ENCODE measurements around the gene SDHC. TPM values are rescaled to one million over a fixed set of nuclear protein-coding genes. Genes with fewer than 3 reads are reported as not detected.
A peak's percentile ranks its signal among the peaks of the same experiment; 100 is the strongest.

SDHC gene
- total and polyA plus RNA-seq, 2 of the 8 experiments (the other 6 are each of a cell fraction or from before 2014, with no cell fraction given) = 224 to 305 TPM

- no peak within 1 kb of the TSS for H2AK5ac ChIP-seq (ENCODE audit: low read depth, low read length)
- H3K23me2 ChIP-seq (ENCODE audit: low read depth, low read length) = no peaks in the 10 kb centered on the region
- H4K8ac ChIP-seq (ENCODE audit: extremely low read depth, insufficient read depth, low read length) = no peak within 1 kb of the TSS
- DNase-seq (ENCODE audit: low read depth in 1 of 2, low spot score in 2 of 2) = no peak
- H3K4me3 ChIP-seq (ENCODE audit: extremely low read depth in 1 of 4, insufficient read depth in 2 of 4, low read depth in 3 of 4, low read length in 4 of 4) = no peak within 1 kb of the TSS
- H2BK12ac ChIP-seq (ENCODE audit: low read depth, low read length) = no peak within 1 kb of the TSS
- 49% methylated on average over 6 of the region's 6 CpGs; no CpG with 5 or more reads in 1 of the 2 experiments for WGBS, 2 experiments (ENCODE audit: extremely low coverage in 1 of 2, insufficient coverage in 1 of 2, insufficient read length in 1 of 2, insufficient replicate concordance in 2 of 2, low coverage in 1 of 2, low lambda C conversion rate in 2 of 2, missing lambda C conversion rate in 1 of 2)
- no peak within 1 kb of the TSS for H3K23ac ChIP-seq (ENCODE audit: insufficient read length)
- H3K9me3 ChIP-seq (ENCODE audit: insufficient read depth in 2 of 2, low read depth in 1 of 2, low read length in 1 of 2) = no peaks in the 10 kb centered on the region
- no peak within 1 kb of the TSS for H3K4ac ChIP-seq (replicated peaks; ENCODE audit: insufficient read length, low read depth, low read length)
- H2AFZ ChIP-seq (ENCODE audit: low read length) = no peak within 1 kb of the TSS
- no peak within 1 kb of the TSS for H2BK20ac ChIP-seq (ENCODE audit: low read length)
- no peaks in the 10 kb centered on the region for H3K79me1 ChIP-seq (ENCODE audit: low read depth, low read length)
- no peak within 1 kb of the TSS; a peak in 1 of 4 replicates for H3K4me2 ChIP-seq (ENCODE audit: insufficient read depth in 1 of 2, low read depth in 2 of 2, low read length in 2 of 2)
- peak within 1 kb of the TSS; percentile 68 for H3K27ac ChIP-seq (ENCODE audit: low read depth, low read length)
- no peak within 1 kb of the TSS for H2BK5ac ChIP-seq (ENCODE audit: low read depth, low read length)
- no peak within 1 kb of the TSS for H2BK15ac ChIP-seq (ENCODE audit: low read length)
- H3K14ac ChIP-seq (ENCODE audit: insufficient read length) = no peak within 1 kb of the TSS
- H2BK120ac ChIP-seq (replicated peaks; ENCODE audit: low read depth, low read length) = no peak within 1 kb of the TSS
- ChIA-PET CTCF (ENCODE audit: partially characterized antibody) (interaction anchor here (0.8 to 7.2 kb wide), 13 partner anchors 11 to 187 kb away, joined by 3 to 41 read pairs (median 4); no protein-coding TSS in a partner anchor), POLR2A (ENCODE audit: partially characterized antibody) (interaction anchor here (0.9 kb wide), 1 partner anchor 171 kb away, joined by 3 read pairs; no protein-coding TSS in a partner anchor)
- no peaks in the 10 kb centered on the region for H3K79me2 ChIP-seq (ENCODE audit: control insufficient read depth in 1 of 2, insufficient read depth in 2 of 2, low read length in 2 of 2)
- no peak within 1 kb of the TSS for H3K9ac ChIP-seq (replicated peaks in 1 of 4; ENCODE audit: extremely low read depth in 1 of 4, low read depth in 3 of 4, low read length in 3 of 4)
- H4K91ac ChIP-seq (replicated peaks; ENCODE audit: insufficient read length, low read length) = no peak within 1 kb of the TSS
- peaks cover 0 to 4% (median 0%) of the 10 kb centered on the region in 4 experiments; a peak in 1 of 7 replicates for H3K4me1 ChIP-seq (replicated peaks in 1 of 4; ENCODE audit: control insufficient read depth in 3 of 4, insufficient read depth in 4 of 4, low read length in 3 of 4)
- H3K27me3 ChIP-seq (replicated peaks in 1 of 4; ENCODE audit: control insufficient read depth in 3 of 4, extremely low read depth in 1 of 4, insufficient read depth in 3 of 4, low read length in 3 of 4) = no peaks in the 10 kb centered on the region
- no peak within 1 kb of the TSS for H4K5ac ChIP-seq (ENCODE audit: insufficient read length, low read depth, low read length)
- H4K20me1 ChIP-seq (replicated peaks in 1 of 2; ENCODE audit: control insufficient read depth in 1 of 2, insufficient read depth in 2 of 2, low read length in 2 of 2) = no peaks in the 10 kb centered on the region
- no peak within 1 kb of the TSS for H3K56ac ChIP-seq (replicated peaks; ENCODE audit: insufficient read length, low read depth, low read length)
- peaks cover 0 to 13% (median 4%) of the 10 kb centered on the region in 4 experiments; a peak in 2 of 8 replicates for H3K36me3 ChIP-seq (ENCODE audit: control insufficient read depth in 2 of 4, insufficient read depth in 4 of 4, low read length in 3 of 4)
- no peak within 1 kb of the TSS for H3K18ac ChIP-seq (ENCODE audit: extremely low read depth, low read length)
- FAIRE-seq = peak; percentile 95
- TF ChIP-seq YY1 (IDR thresholded peaks at IDR 0.05; ENCODE audit: low read depth, low read length) (peak; percentile 35; the same call in 1 of the 2 replicates), SIX5 (IDR thresholded peaks at IDR 0.05; ENCODE audit: low read depth, low read length) (no peak), RAD21 (IDR thresholded peaks at IDR 0.05 in 1 of 2, conservative IDR thresholded peaks at IDR 0.05 in 1 of 2; ENCODE audit: low read depth in 2 of 2, low read length in 2 of 2) (peak; percentile 9 to 36; a peak in 3 of 4 replicates), POLR2A (IDR thresholded peaks at IDR 0.05; ENCODE audit: control extremely low read depth in 1 of 2, low read depth in 2 of 2, low read length in 2 of 2) (peak in 1 of 2 experiments; percentile 45; a peak in 1 of 3 replicates), NRF1 (IDR thresholded peaks at IDR 0.05; ENCODE audit: low read depth, low read length) (no peak), BRCA1 (IDR thresholded peaks at IDR 0.05; ENCODE audit: low read depth, low read length) (no peak), ATF2 (IDR thresholded peaks at IDR 0.05; ENCODE audit: low read length) (no peak), JUN (IDR thresholded peaks at IDR 0.05; ENCODE audit: low read depth, low read length) (no peak), SIN3A (conservative IDR thresholded peaks at IDR 0.05 in 1 of 2, IDR thresholded peaks at IDR 0.05 in 1 of 2; ENCODE audit: low read depth in 1 of 2, low read length in 2 of 2) (no peak), CHD1 (IDR thresholded peaks at IDR 0.05; ENCODE audit: low read depth, low read length) (no peak)
These were observed 53.7 kb downstream of the SDHC start, which contains the start of gene CFAP126 for GRCh38 chr1:161367684-161368400. Gene CFAP126 (minus strand): TSS chr1:161367876. CDS start chr1:161367868, 8 bp downstream.

Data from H1 (cell line).